ENCODE data around the gene SUN3.

Gene SUN3

DNA sequence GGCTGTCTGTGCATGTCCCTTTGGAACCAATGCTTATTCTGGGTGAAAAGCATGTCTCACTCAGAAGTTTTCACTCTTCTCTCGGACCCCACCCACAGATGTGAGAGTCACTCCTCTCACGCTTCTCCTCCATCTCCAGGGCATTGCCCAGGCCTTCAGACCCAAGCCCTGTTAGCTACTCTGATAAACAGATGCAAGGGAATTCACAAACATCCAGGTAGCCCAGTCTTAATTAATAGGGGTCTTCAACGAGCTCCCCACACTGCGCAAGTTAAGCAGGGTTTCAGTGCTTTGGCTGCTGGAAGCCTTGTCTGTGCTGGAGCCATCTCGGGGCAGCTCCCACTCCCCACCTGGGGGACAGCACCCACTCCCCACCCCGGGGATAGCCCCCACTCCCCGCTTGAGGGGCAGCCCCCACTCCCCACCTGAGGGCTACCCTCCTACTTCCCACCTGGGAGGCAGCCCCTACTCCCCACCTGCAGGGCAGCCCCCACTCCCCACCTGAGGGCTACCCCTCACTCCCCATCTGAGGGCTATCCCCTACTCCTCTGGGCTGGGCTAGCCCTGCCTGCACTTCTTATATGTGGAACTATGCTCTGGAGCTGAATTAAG lies 89.4 kb downstream of the SUN3 start:
- TF ChIP-seq ZNF274 (IDR thresholded peaks at IDR 0.05; ENCODE audit: low read depth, low read length) = no peak
- no peak overlapping the region for H3K4me3 ChIP-seq (ENCODE audit: low read length)

DNA sequence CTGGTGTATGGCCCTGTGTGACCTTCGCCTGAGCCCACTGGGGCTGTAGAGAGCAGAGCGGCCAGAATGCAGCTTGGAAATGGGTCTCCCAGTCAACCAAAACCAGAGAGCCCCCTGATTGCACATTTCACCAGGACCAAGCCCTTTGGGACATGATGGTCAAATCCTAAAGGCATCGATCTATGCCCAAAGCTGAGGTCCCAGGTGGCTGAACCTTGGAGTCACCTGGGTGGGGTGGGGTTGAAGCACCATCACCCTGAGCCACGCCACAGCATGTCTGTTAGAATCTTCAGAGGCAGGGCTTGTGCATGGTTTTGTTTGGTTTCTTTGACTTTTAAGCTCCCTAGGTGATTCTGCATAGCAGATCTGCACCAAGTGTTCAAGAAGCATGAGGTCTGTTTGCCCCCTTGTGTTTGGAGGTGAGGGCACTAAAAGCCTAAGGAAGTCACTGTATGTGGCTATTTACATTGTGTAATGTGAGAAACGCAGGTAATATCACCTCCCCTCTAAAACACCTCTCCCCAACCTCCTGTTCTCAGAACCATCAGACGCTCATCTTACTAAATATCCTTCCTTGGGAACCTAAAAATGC lies 90.2 kb downstream of the SUN3 start:
- TF ChIP-seq ZNF274 (IDR thresholded peaks at IDR 0.05; ENCODE audit: low read depth, low read length) = no peak

GRCh38 chr7:47937711-47938573 lies 91.0 kb downstream of the SUN3 start:
- H3K4me3 ChIP-seq (ENCODE audit: low read length) = no peak overlapping the region; the same call in 1 of the 2 replicates
- no peak for TF ChIP-seq ZNF274 (IDR thresholded peaks at IDR 0.05; ENCODE audit: low read depth, low read length)

More for the DNA sequence above, 90.2 kb downstream of the SUN3 start:
- no peak overlapping the region for H3K4me3 ChIP-seq (ENCODE audit: low read length)
